ENCODE measurements around the gene PTX3. TPM values are rescaled to one million over a fixed set of nuclear protein-coding genes. Genes with fewer than 3 reads are reported as not detected.

PTX3 gene
- total and polyA plus RNA-seq, 4 donors, result 0.17 to 0.66 (median 0.28) TPM; not detected in 1

DNA sequence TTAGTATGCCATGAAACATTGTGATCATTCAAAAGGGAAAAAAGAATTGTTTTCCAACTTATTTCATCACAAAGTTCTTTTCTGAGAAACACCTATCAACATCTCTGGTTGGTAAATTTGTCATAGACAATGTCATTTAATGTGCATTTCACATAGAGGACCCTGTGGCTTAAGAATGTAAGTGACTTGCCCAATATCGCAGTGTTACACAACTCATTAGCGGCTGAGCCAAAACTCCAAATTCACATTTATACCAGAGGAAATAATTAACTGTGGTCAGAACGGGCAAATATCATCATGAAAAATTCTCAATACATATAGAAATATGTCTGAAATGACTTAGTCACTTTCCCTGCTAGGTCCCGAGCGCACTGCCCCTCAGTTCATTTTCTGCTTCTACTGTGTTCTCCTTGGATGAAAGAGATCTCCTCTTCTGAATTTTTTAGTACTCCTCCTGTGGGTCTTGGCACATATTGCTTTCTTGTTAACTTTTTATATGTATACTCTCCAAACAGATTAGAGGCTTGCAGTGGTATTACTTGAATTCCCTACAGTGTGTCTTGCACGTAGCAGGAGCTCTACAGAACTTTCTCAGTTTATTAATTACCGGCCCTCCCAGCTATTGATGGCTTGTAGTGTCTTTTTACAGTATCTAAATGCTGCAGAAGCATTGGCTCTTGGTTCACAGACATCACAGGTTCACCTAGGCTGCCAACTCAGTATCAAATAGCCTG lies 33.1 kb downstream of the PTX3 start:
- Histone ChIP-seq H3K27me3 (ENCODE audit: control insufficient read depth in 4 of 4, insufficient read depth in 4 of 4, low read length in 3 of 4) (peaks cover 0 to 2% (median 0%) of the 10 kb centered on the region in 4 donors), H3K4me3 (ENCODE audit: low read depth in 1 of 3, low read length in 3 of 3) (no peak overlapping the region), H3K27ac (ENCODE audit: low read depth in 1 of 2, low read length in 2 of 2) (no peak overlapping the region), H3K4me1 (ENCODE audit: control insufficient read depth in 4 of 4, insufficient read depth in 4 of 4, low read length in 3 of 4) (no peaks in the 10 kb centered on the region), H3K9ac (ENCODE audit: low read depth in 1 of 2, low read length in 2 of 2) (no peak overlapping the region), H3K36me3 (ENCODE audit: control insufficient read depth in 4 of 4, insufficient read depth in 3 of 4, low read depth in 1 of 4, low read length in 3 of 4) (no peaks in the 10 kb centered on the region), H3K9me3 (ENCODE audit: control insufficient read depth in 4 of 4, low read length in 3 of 4) (no peaks in the 10 kb centered on the region)
- WGBS, result 81% methylated on average over 7 of the region's 7 CpGs
- DNase-seq (ENCODE audit: low spot score), result no peak
- TF ChIP-seq RAD21 (IDR thresholded peaks at IDR 0.05) (no peak), CTCF (IDR thresholded peaks at IDR 0.05; ENCODE audit: low read depth, low read length, missing input control) (no peak), FOXA1 (IDR thresholded peaks at IDR 0.05) (no peak), GABPA (IDR thresholded peaks at IDR 0.05 in 1 of 2, conservative IDR thresholded peaks at IDR 0.05 in 1 of 2) (no peak)

DNA sequence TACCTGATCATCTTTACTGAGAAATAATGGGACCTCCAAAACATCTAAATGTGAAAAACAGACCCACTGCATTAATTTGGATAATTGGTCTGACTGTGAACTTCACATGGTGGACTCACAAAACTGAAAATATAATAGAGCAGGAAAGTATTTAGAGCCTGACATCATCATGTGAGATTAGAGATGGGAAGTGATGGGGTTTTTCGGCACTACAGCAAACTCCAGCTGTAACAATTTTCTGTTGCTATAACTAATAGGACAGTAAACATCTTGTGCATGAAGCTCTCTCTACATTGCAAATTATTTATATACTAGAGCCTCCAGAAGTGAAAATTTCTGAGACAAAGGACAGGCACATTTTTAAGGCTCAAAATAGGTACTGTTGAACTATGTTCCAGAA lies 34.4 kb downstream of the PTX3 start:
- no peaks in the 10 kb centered on the region for H3K4me1 ChIP-seq (ENCODE audit: control insufficient read depth in 4 of 4, insufficient read depth in 4 of 4, low read length in 3 of 4)
- H3K27ac ChIP-seq (ENCODE audit: low read depth in 1 of 2, low read length in 2 of 2), result no peak overlapping the region
- H3K9ac ChIP-seq (ENCODE audit: low read depth in 1 of 2, low read length in 2 of 2), result no peak overlapping the region
- peaks cover 0 to 2% (median 0%) of the 10 kb centered on the region in 4 donors for H3K27me3 ChIP-seq (ENCODE audit: control insufficient read depth in 4 of 4, insufficient read depth in 4 of 4, low read length in 3 of 4)
- DNase-seq (ENCODE audit: low spot score), result no peak
- no peaks in the 10 kb centered on the region for H3K36me3 ChIP-seq (ENCODE audit: control insufficient read depth in 4 of 4, insufficient read depth in 3 of 4, low read depth in 1 of 4, low read length in 3 of 4)
- WGBS, result 75% methylated on average over 1 of the region's 1 CpG
- H3K4me3 ChIP-seq (ENCODE audit: low read depth in 1 of 3, low read length in 3 of 3), result no peak overlapping the region
- no peak for TF ChIP-seq YY1 (IDR thresholded peaks at IDR 0.05)
- no peak for TF ChIP-seq EGR1 (IDR thresholded peaks at IDR 0.05; ENCODE audit: low read depth in 2 of 2)
- no peak for TF ChIP-seq ZBTB33 (IDR thresholded peaks at IDR 0.05)
- TF ChIP-seq, protein P1, sequence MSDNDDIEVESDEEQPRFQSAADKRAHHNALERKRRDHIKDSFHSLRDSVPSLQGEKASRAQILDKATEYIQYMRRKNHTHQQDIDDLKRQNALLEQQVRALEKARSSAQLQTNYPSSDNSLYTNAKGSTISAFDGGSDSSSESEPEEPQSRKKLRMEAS (IDR thresholded peaks at IDR 0.05), result no peak
- TF ChIP-seq, protein P2, sequence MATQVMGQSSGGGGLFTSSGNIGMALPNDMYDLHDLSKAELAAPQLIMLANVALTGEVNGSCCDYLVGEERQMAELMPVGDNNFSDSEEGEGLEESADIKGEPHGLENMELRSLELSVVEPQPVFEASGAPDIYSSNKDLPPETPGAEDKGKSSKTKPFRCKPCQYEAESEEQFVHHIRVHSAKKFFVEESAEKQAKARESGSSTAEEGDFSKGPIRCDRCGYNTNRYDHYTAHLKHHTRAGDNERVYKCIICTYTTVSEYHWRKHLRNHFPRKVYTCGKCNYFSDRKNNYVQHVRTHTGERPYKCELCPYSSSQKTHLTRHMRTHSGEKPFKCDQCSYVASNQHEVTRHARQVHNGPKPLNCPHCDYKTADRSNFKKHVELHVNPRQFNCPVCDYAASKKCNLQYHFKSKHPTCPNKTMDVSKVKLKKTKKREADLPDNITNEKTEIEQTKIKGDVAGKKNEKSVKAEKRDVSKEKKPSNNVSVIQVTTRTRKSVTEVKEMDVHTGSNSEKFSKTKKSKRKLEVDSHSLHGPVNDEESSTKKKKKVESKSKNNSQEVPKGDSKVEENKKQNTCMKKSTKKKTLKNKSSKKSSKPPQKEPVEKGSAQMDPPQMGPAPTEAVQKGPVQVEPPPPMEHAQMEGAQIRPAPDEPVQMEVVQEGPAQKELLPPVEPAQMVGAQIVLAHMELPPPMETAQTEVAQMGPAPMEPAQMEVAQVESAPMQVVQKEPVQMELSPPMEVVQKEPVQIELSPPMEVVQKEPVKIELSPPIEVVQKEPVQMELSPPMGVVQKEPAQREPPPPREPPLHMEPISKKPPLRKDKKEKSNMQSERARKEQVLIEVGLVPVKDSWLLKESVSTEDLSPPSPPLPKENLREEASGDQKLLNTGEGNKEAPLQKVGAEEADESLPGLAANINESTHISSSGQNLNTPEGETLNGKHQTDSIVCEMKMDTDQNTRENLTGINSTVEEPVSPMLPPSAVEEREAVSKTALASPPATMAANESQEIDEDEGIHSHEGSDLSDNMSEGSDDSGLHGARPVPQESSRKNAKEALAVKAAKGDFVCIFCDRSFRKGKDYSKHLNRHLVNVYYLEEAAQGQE (IDR thresholded peaks at IDR 0.05), result no peak
- no peak for TF ChIP-seq RAD21 (IDR thresholded peaks at IDR 0.05)
- no peak for TF ChIP-seq FOXA2 (IDR thresholded peaks at IDR 0.05)
- no peak for TF ChIP-seq TAF1 (conservative IDR thresholded peaks at IDR 0.05)
- no peak for TF ChIP-seq CTCF (IDR thresholded peaks at IDR 0.05; ENCODE audit: low read depth, low read length, missing input control)
- TF ChIP-seq HNF4G (IDR thresholded peaks at IDR 0.05), result no peak
- TF ChIP-seq JUND (IDR thresholded peaks at IDR 0.05), result no peak
- no peak for TF ChIP-seq HNF4A (conservative IDR thresholded peaks at IDR 0.05)
- no peak for TF ChIP-seq SP1 (IDR thresholded peaks at IDR 0.05)
- no peak for TF ChIP-seq RXRA (IDR thresholded peaks at IDR 0.05)
- no peak for TF ChIP-seq GABPA (IDR thresholded peaks at IDR 0.05 in 1 of 2, conservative IDR thresholded peaks at IDR 0.05 in 1 of 2)
- TF ChIP-seq ATF3 (IDR thresholded peaks at IDR 0.05), result no peak
- TF ChIP-seq FOXA1 (IDR thresholded peaks at IDR 0.05), result no peak
- TF ChIP-seq NR2F2 (IDR thresholded peaks at IDR 0.05), result no peak
- H3K9me3 ChIP-seq (ENCODE audit: control insufficient read depth in 4 of 4, low read length in 3 of 4), result no peaks in the 10 kb centered on the region
